K562 (cell line): Measurements from ENCODE around the gene KRTAP13-4. TPM values are rescaled to one million over a fixed set of nuclear protein-coding genes. Genes with fewer than 3 reads are reported as not detected.

Source experiments
- ATAC-seq: fragments of 200-7000 bp; cut with Tn5 transposase; 3 replicates; pipeline ENCODE4 v1.9.1; 2020; ENCODE audit warnings: moderate library complexity
- BruUV-seq: library from RNA; stranded (reverse); fragments of 400-500 nt; replicated peaks from 2 replicates; lab custom pipeline; 2021; lab: Mats Ljungman, UMichigan
- CTCF ChIA-PET: fragments of 300-600 bp; formaldehyde crosslinking; extraction: SDS; loops from one replicate; lab custom pipeline; 2021; ENCODE audit warnings: low intra/inter-chr PET ratio; lab: Yijun Ruan, JAX
- POLR2A ChIA-PET: fragments of 300-600, 350-650 bp; sonication (Branson Sonifier 250); formaldehyde crosslinking; extraction: SDS; loops from one replicate; lab custom pipeline; 2021; ENCODE audit warnings: antibody characterized with exemption, inconsistent platforms; lab: Yijun Ruan, JAX
- DNase-seq, 4 experiments: peaks; one replicate each; pipeline versions ENCODE4 v3.0.0 to v3.0.0-alpha.2; 2011 to 2018; ENCODE audit warnings: low spot score in 3 of 4, mixed read lengths in 3 of 4; ENCODE audit errors: extremely low read depth in 1 of 4
- FAIRE-seq: peaks from 2 replicates; lab custom pipeline; 2011; peaks lifted over from hg19 to GRCh38; lab: Jason Lieb, UNC
- H2AFZ ChIP-seq: 2 replicates; pipeline ENCODE4 v1.6.0; 2011; ENCODE audit warnings: low read depth, low read length, control low read depth, inconsistent platforms
- H3K27ac ChIP-seq: fragments of 200-600 bp; 3 replicates; pipeline ENCODE4 v1.8.0; 2011; ENCODE audit warnings: low read depth, mild to moderate bottlenecking, control low read depth, inconsistent platforms, low read length, moderate library complexity, mixed read lengths; ENCODE audit errors: extremely low read depth
- H3K27me3 ChIP-seq, 2 experiments: fragments of 300-600 bp in 1 of 2; 2 replicates in 1 of 2; 3 replicates in 1 of 2; pipeline versions ENCODE4 v1.6.0 to v1.8.0; 2011; ENCODE audit warnings: inconsistent platforms in 2 of 2, low read length in 2 of 2, mild to moderate bottlenecking in 1 of 2, mixed read lengths in 1 of 2, moderate library complexity in 1 of 2; ENCODE audit not compliant: control insufficient read depth in 2 of 2, insufficient read depth in 2 of 2
- H3K36me3 ChIP-seq: fragments of 300-600 bp; 3 replicates; pipeline ENCODE4 v1.8.0; 2011; ENCODE audit warnings: mild to moderate bottlenecking, low read length, inconsistent platforms; ENCODE audit not compliant: control insufficient read depth, insufficient read depth
- H3K4me1 ChIP-seq, 2 experiments: fragments of 200-600 bp in 1 of 2; replicated peaks in 1 of 2; 2 replicates in 1 of 2; 3 replicates in 1 of 2; pipeline versions ENCODE4 v1.5.1 to v1.8.0; 2011; ENCODE audit warnings: inconsistent platforms in 2 of 2, low read length in 2 of 2, mild to moderate bottlenecking in 1 of 2, mixed read lengths in 1 of 2, moderate library complexity in 1 of 2; ENCODE audit not compliant: control insufficient read depth in 2 of 2, insufficient read depth in 2 of 2
- H3K4me2 ChIP-seq: 2 replicates; pipeline ENCODE4 v1.6.1; 2011; ENCODE audit warnings: low read length, control low read depth, inconsistent platforms, mixed read lengths; ENCODE audit not compliant: insufficient read depth
- H3K4me3 ChIP-seq: fragments of 200-600 bp; sonication (generic), shearing (Covaris generic); 2 replicates; pipeline ENCODE4 v1.5.1; 2016; ENCODE audit warnings: control low read depth, inconsistent platforms
- H3K79me2 ChIP-seq: fragments of 200-600 bp; 3 replicates; pipeline ENCODE4 v1.8.0; 2011; ENCODE audit warnings: low read length, inconsistent platforms; ENCODE audit not compliant: control insufficient read depth, insufficient read depth
- H3K9ac ChIP-seq, 2 experiments: 2 replicates each; pipeline versions ENCODE4 v1.6.0 to v1.6.1; 2011; ENCODE audit warnings: low read depth in 2 of 2, low read length in 2 of 2, control low read depth in 1 of 2, inconsistent platforms in 1 of 2, mild to moderate bottlenecking in 1 of 2, mixed read lengths in 1 of 2; ENCODE audit not compliant: insufficient read depth in 1 of 2
- H3K9me1 ChIP-seq: one replicate; pipeline ENCODE4 v1.6.0; 2011; ENCODE audit warnings: inconsistent platforms, mild to moderate bottlenecking, low read length, moderate library complexity; ENCODE audit not compliant: control insufficient read depth, insufficient read depth
- H3K9me3 ChIP-seq: replicated peaks from 2 replicates; pipeline ENCODE4 v1.5.1; 2011; ENCODE audit warnings: low read depth, low read length, inconsistent platforms; ENCODE audit not compliant: control insufficient read depth, insufficient read depth
- H4K20me1 ChIP-seq: replicated peaks from 2 replicates; pipeline ENCODE4 v1.6.1; 2011; ENCODE audit warnings: low read length, inconsistent platforms, mixed read lengths; ENCODE audit not compliant: control insufficient read depth, insufficient read depth
- CBX3 ChIP-seq, 2 experiments: IDR thresholded peaks; 1 replicate in 1 of 2; 2 replicates in 1 of 2; pipeline ENCODE4 v1.6.1; 2012; ENCODE audit warnings: inconsistent platforms in 2 of 2, low read length in 2 of 2, borderline replicate concordance in 1 of 2, control low read depth in 1 of 2
- CREB1 ChIP-seq, 2 experiments: sonication (generic) in 1 of 2; formaldehyde crosslinking in 1 of 2; IDR thresholded peaks; 2 replicates each; pipeline versions ENCODE4 v1.6.1 to v1.8.0; 2012 to 2022; ENCODE audit warnings: inconsistent platforms in 1 of 2, mild to moderate bottlenecking in 1 of 2, missing genetic modification reagents in 1 of 2, moderate library complexity in 1 of 2
- HNRNPLL ChIP-seq: fragments of 200-400 bp; formaldehyde crosslinking; IDR thresholded peaks from 2 replicates; pipeline ENCODE4 v1.6.1; 2017; ENCODE audit warnings: low read length, low read depth, mild to moderate bottlenecking; ENCODE audit not compliant: poor library complexity, severe bottlenecking
- KAT8 ChIP-seq: fragments of 450-650 bp; IDR thresholded peaks from 2 replicates; pipeline ENCODE4 v1.6.1; 2016; ENCODE audit warnings: low read depth, mild to moderate bottlenecking
- NEUROD1 ChIP-seq: fragments of 150-350 bp; IDR thresholded peaks from 2 replicates; pipeline ENCODE4 v1.6.1; 2014; ENCODE audit warnings: borderline replicate concordance, low read length, low read depth; ENCODE audit not compliant: partially characterized antibody
- SNIP1 ChIP-seq: fragments of 450-650 bp; IDR thresholded peaks from 2 replicates; pipeline ENCODE4 v1.7.1; 2017; ENCODE audit warnings: low read depth, mild to moderate bottlenecking
- ZBTB49 ChIP-seq: sonication (generic); formaldehyde crosslinking; IDR thresholded peaks from 2 replicates; pipeline ENCODE4 v1.8.0; 2022; ENCODE audit warnings: missing genetic modification reagents, mild to moderate bottlenecking, borderline replicate concordance
- ZKSCAN3 ChIP-seq: fragments of 250-450 bp; sonication (Bioruptor Pico); IDR thresholded peaks from 2 replicates; pipeline ENCODE4 v1.4.0; 2020
- WGBS: fragments of 100-300 bp; shearing (Covaris generic); methylation state at CpG from one replicate; pipeline ENCODE4 v1.1.6; 2016; ENCODE audit warnings: low coverage, mixed read lengths; ENCODE audit not compliant: insufficient coverage; ENCODE audit errors: missing lambda C conversion rate; 5-methylcytosine and 5-hydroxymethylcytosine counted together
- in situ Hi-C: fragments of 300-500 bp; cut with MboI; formaldehyde crosslinking; loops from 4 replicates; pipeline ENCODE4 v1.15.0; 2018; ENCODE audit warnings: inconsistent platforms, mixed read lengths
- intact Hi-C: fragments of 100-400 bp; cut with micrococcal nuclease; formaldehyde crosslinking; loops from 2 replicates; pipeline ENCODE4 v1.14.2; 2022
- polyA plus RNA-seq, 8 experiments: library from polyadenylated mRNA; depleted of rRNA in 4 of 8; stranded (reverse) in 5 of 8; unstranded in 3 of 8; fragments of >200 nt; fragmentation: Nextera tagmentation in 2 of 8; fragmentation: Illumina TruSeq in 1 of 8; extraction: Ambion mirVana in 2 of 8; extraction: Trizol in 1 of 8; gene quantifications; 2 replicates each; pipeline versions ENCODE4 v1.2.1 to v1.2.3, GENCODE V29; 2011 to 2014; ENCODE audit warnings: inconsistent platforms in 1 of 8, missing spikeins in 1 of 8
- total RNA-seq, 7 experiments: library from RNA; depleted of rRNA in 6 of 7; stranded (reverse); fragments of >200 nt in 6 of 7; fragmentation: Illumina TruSeq in 2 of 7; extraction: Trizol in 2 of 7; gene quantifications; 2 replicates each; pipeline versions ENCODE4 v1.2.1 to v1.2.3, GENCODE V29; 2011 to 2021; ENCODE audit warnings: low replicate concordance in 1 of 7

KRTAP13-4 gene
- total and polyA plus RNA-seq, 9 of the 15 experiments (the other 6 are each of a cell fraction or from before 2014, with no cell fraction given), result not detected

GRCh38 chr21:30426731-30427130 lies 3.3 kb upstream of the KRTAP13-4 start:
- Histone ChIP-seq H3K79me2 (no peaks in the 10 kb centered on the region), H2AFZ (no peak overlapping the region), H3K4me3 (no peak overlapping the region), H3K9me1 (no peaks in the 10 kb centered on the region), H3K4me1 (no peaks in the 10 kb centered on the region), H4K20me1 (no peaks in the 10 kb centered on the region), H3K9me3 (no peaks in the 10 kb centered on the region), H3K9ac (no peak overlapping the region), H3K27ac (no peak overlapping the region), H3K27me3 (no peaks in the 10 kb centered on the region), H3K36me3 (no peaks in the 10 kb centered on the region), H3K4me2 (no peak overlapping the region)
- ChIA-PET CTCF (no interaction called here), POLR2A (no interaction called here)
- in situ Hi-C loops (no loop called here), intact Hi-C loops (no loop called here)
- TF ChIP-seq NEUROD1, result no peak
- no peak for TF ChIP-seq CBX3 (IDR thresholded peaks at IDR 0.05; ENCODE audit: borderline replicate concordance in 1 of 2, low read length in 2 of 2)
- no peak for TF ChIP-seq CREB1 (IDR thresholded peaks at IDR 0.05)
- no peak for TF ChIP-seq CREB1 (CRISPR knock-in tag; IDR thresholded peaks at IDR 0.05)
- TF ChIP-seq ZBTB49 (CRISPR knock-in tag), result no peak
- TF ChIP-seq SNIP1, result no peak
- TF ChIP-seq KAT8, result no peak
- no peak for TF ChIP-seq ZKSCAN3 (CRISPR knock-in tag)
- no peak for TF ChIP-seq HNRNPLL
- no TSS peak for BruUV-seq
- DNase-seq (no peak), FAIRE-seq (no peak), ATAC-seq (no peak)
- WGBS, result 0% methylated on average over 3 of the region's 3 CpGs
